GM12801 (cell line): ENCODE results near the gene SLC26A3.

Experiments used
- CTCF ChIP-seq: IDR thresholded peaks from one replicate; pipeline ENCODE4 v1.5.1; 2011; ENCODE audit warnings: control low read depth; ENCODE audit not compliant: insufficient read length; ENCODE audit errors: extremely low read depth

The SLC26A3 gene

GRCh38 chr7:107803009-107803610 lies at the start of gene SLC26A3:
TSS of gene SLC26A3 (minus strand) at chr7:107803223. CDS start at chr7:107794509, 8,714 bp downstream.
- TF ChIP-seq CTCF: no peak

- TF ChIP-seq CTCF: no peak
Measured at GRCh38 chr7:107850643-107851042, 47.6 kb upstream of the SLC26A3 start.

- no peak for TF ChIP-seq CTCF
Measured at GRCh38 chr7:107850216-107850615, 47.2 kb upstream of the SLC26A3 start.

- TF ChIP-seq CTCF: no peak
Measured at GRCh38 chr7:107847168-107847835, 44.3 kb upstream of the SLC26A3 start.

- no peak for TF ChIP-seq CTCF
Measured at GRCh38 chr7:107846324-107846723, 43.3 kb upstream of the SLC26A3 start.

GRCh38 chr7:107843184-107843583 lies 40.2 kb upstream of the SLC26A3 start:
- TF ChIP-seq CTCF: no peak

- TF ChIP-seq CTCF: no peak
Measured at GRCh38 chr7:107842213-107842612, 39.2 kb upstream of the SLC26A3 start.
